Endodermal cell (in vitro differentiated cells): ENCODE results near the gene PRSS21. TPM values are rescaled to one million over a fixed set of nuclear protein-coding genes. Genes with fewer than 3 reads are reported as not detected.
A peak's percentile ranks its signal among the peaks of the same experiment; 100 is the strongest.

ENCODE experiments used
- DNase-seq: peaks from one replicate; pipeline ENCODE4 v3.0.0-alpha.2; 2017
- H3K27ac ChIP-seq: 2 replicates; pipeline ENCODE4 v1.5.1; 2013; ENCODE audit warnings: mild to moderate bottlenecking, low read depth, low read length, moderate library complexity
- H3K27me3 ChIP-seq: 2 replicates; pipeline ENCODE4 v1.6.1; 2013; ENCODE audit warnings: mild to moderate bottlenecking, low read length, moderate library complexity; ENCODE audit not compliant: insufficient read depth, control insufficient read depth, poor library complexity, severe bottlenecking
- H3K36me3 ChIP-seq: 2 replicates; pipeline ENCODE4 v1.7.0; 2013; ENCODE audit warnings: mild to moderate bottlenecking, low read length, moderate library complexity; ENCODE audit not compliant: control insufficient read depth, insufficient read depth
- H3K4me1 ChIP-seq: one replicate; pipeline ENCODE4 v1.7.0; 2013; ENCODE audit warnings: low read length; ENCODE audit not compliant: control insufficient read depth, insufficient read depth
- H3K4me3 ChIP-seq: 2 replicates; pipeline ENCODE4 v1.5.1; 2013; ENCODE audit warnings: mild to moderate bottlenecking, low read length, moderate library complexity
- H3K9ac ChIP-seq: 2 replicates; pipeline ENCODE4 v1.6.1; 2013; ENCODE audit warnings: mild to moderate bottlenecking, low read length, moderate library complexity; ENCODE audit not compliant: poor library complexity, severe bottlenecking; ENCODE audit errors: extremely low read depth
- H3K9me3 ChIP-seq: 2 replicates; pipeline ENCODE4 v1.6.1; 2013; ENCODE audit warnings: mild to moderate bottlenecking, low read length, moderate library complexity; ENCODE audit not compliant: control insufficient read depth
- H3K27ac Mint-ChIP-seq: 2 replicates; pipeline ENCODE4 v1.8.0; 2020; ENCODE audit warnings: mixed read lengths
- H3K27me3 Mint-ChIP-seq: 2 replicates; pipeline ENCODE4 v1.8.0; 2021; ENCODE audit warnings: mild to moderate bottlenecking, mixed read lengths; ENCODE audit not compliant: insufficient read depth
- H3K36me3 Mint-ChIP-seq: 2 replicates; pipeline ENCODE4 v1.8.0; 2020; ENCODE audit warnings: low read depth, mixed read lengths
- H3K4me1 Mint-ChIP-seq: 2 replicates; pipeline ENCODE4 v1.8.0; 2020; ENCODE audit warnings: mixed read lengths
- H3K4me3 Mint-ChIP-seq: 2 replicates; pipeline ENCODE4 v1.8.0; 2020; ENCODE audit warnings: mild to moderate bottlenecking, moderate library complexity, mixed read lengths
- H3K9me3 Mint-ChIP-seq: 2 replicates; pipeline ENCODE4 v1.8.0; 2020; ENCODE audit warnings: mild to moderate bottlenecking, mixed read lengths
- CTCF ChIP-seq: fragments of 200-600 bp; sonication (generic); conservative IDR thresholded peaks from 2 replicates; pipeline ENCODE4 v1.5.0; 2021; ENCODE audit warnings: antibody characterized with exemption, mild to moderate bottlenecking
- WGBS, 2 experiments: methylation state at CpG; one replicate each; pipeline versions ENCODE4 v1.1.5 to v1.1.7; 2013; ENCODE audit warnings: missing lambda C conversion rate in 2 of 2, mixed read lengths in 1 of 2; ENCODE audit not compliant: insufficient coverage in 1 of 2, insufficient read length in 1 of 2; 5-methylcytosine and 5-hydroxymethylcytosine counted together
- total RNA-seq, 2 donors: library from RNA; stranded (reverse); fragmentation: NEBNext Ultra II Directional in 1 of 2; extraction: Animal tissue kit (Norgen Biotek cat#: 25700) in 1 of 2; gene quantifications; 2 replicates in 1 of 2; 3 replicates in 1 of 2; pipeline ENCODE4 v1.2.1, GENCODE V29; 2021

The PRSS21 gene
- total RNA-seq, 2 donors from 2014 or later = not detected

- Mint-ChIP-seq H3K9me3 (peaks cover 1% of the 10 kb centered on the region), H3K4me3 (no peak overlapping the region), H3K27ac (no peak overlapping the region), H3K27me3 (peaks cover 9% of the 10 kb centered on the region), H3K36me3 (no peaks in the 10 kb centered on the region), H3K4me1 (peaks cover 12% of the 10 kb centered on the region)
- H3K27ac ChIP-seq = no peak overlapping the region
- H3K9ac ChIP-seq = no peak overlapping the region
- WGBS, 2 experiments = 89 to 95% methylated on average over 4 to 7 of the region's 7 CpGs
- no peak overlapping the region for H3K4me3 ChIP-seq
- peaks cover 5% of the 10 kb centered on the region for H3K4me1 ChIP-seq
- H3K36me3 ChIP-seq = no peaks in the 10 kb centered on the region
- DNase-seq = peak; percentile 35
- H3K27me3 ChIP-seq = no peaks in the 10 kb centered on the region
- no peaks in the 10 kb centered on the region for H3K9me3 ChIP-seq
- TF ChIP-seq CTCF = no peak
Observed at GRCh38 chr16:2813771-2814221, 3.2 kb upstream of the PRSS21 start.

- no peak for TF ChIP-seq CTCF
- peaks cover 12% of the 10 kb centered on the region for H3K4me1 Mint-ChIP-seq
- no peak overlapping the region for H3K27ac Mint-ChIP-seq
- Histone ChIP-seq H3K27ac (no peak overlapping the region), H3K27me3 (no peaks in the 10 kb centered on the region), H3K36me3 (no peaks in the 10 kb centered on the region), H3K9me3 (no peaks in the 10 kb centered on the region), H3K4me3 (no peak overlapping the region), H3K4me1 (peaks cover 5% of the 10 kb centered on the region), H3K9ac (no peak overlapping the region)
- WGBS, 2 experiments = 86 to 88% methylated on average over 12 to 20 of the region's 20 CpGs
- H3K4me3 Mint-ChIP-seq = no peak overlapping the region
- H3K36me3 Mint-ChIP-seq = no peaks in the 10 kb centered on the region
- no peaks in the 10 kb centered on the region for H3K9me3 Mint-ChIP-seq
- peak; percentile 32 for DNase-seq
- peaks cover 7% of the 10 kb centered on the region for H3K27me3 Mint-ChIP-seq
Observed at GRCh38 chr16:2814551-2815298, 2.3 kb upstream of the PRSS21 start.

- Histone ChIP-seq H3K4me3 (no peak overlapping the region), H3K36me3 (no peaks in the 10 kb centered on the region), H3K27ac (no peak overlapping the region), H3K9ac (no peak overlapping the region), H3K4me1 (peaks cover 5% of the 10 kb centered on the region), H3K27me3 (no peaks in the 10 kb centered on the region), H3K9me3 (no peaks in the 10 kb centered on the region)
- Mint-ChIP-seq H3K36me3 (no peaks in the 10 kb centered on the region), H3K4me1 (peaks cover 12% of the 10 kb centered on the region), H3K27ac (no peak overlapping the region), H3K9me3 (no peaks in the 10 kb centered on the region), H3K4me3 (no peak overlapping the region), H3K27me3 (peaks cover 3% of the 10 kb centered on the region)
- no peak for TF ChIP-seq CTCF
- 86 to 89% methylated on average over 8 to 10 of the region's 10 CpGs for WGBS, 2 experiments
- DNase-seq = peak; percentile 51
Observed at GRCh38 chr16:2815299-2815771, 1.7 kb upstream of the PRSS21 start.
